ENCODE data around the gene ATG16L2.

GRCh38 chr11:72872012-72872411, 57.8 kb downstream of the ATG16L2 start:
- TF ChIP-seq CTCF (IDR thresholded peaks at IDR 0.05; ENCODE audit: low read depth, low read length): no peak
- no peak for TF ChIP-seq POLR2A (IDR thresholded peaks at IDR 0.05; ENCODE audit: extremely low read depth, insufficient read length)
- TF ChIP-seq MYC (IDR thresholded peaks at IDR 0.05; ENCODE audit: low read depth, low read length): no peak
- no peak for TF ChIP-seq MAX (IDR thresholded peaks at IDR 0.05; ENCODE audit: low read depth, low read length)

Measured in NB4 (cell line).